Measurements from ENCODE around the gene JOSD2.

The JOSD2 gene

DNA sequence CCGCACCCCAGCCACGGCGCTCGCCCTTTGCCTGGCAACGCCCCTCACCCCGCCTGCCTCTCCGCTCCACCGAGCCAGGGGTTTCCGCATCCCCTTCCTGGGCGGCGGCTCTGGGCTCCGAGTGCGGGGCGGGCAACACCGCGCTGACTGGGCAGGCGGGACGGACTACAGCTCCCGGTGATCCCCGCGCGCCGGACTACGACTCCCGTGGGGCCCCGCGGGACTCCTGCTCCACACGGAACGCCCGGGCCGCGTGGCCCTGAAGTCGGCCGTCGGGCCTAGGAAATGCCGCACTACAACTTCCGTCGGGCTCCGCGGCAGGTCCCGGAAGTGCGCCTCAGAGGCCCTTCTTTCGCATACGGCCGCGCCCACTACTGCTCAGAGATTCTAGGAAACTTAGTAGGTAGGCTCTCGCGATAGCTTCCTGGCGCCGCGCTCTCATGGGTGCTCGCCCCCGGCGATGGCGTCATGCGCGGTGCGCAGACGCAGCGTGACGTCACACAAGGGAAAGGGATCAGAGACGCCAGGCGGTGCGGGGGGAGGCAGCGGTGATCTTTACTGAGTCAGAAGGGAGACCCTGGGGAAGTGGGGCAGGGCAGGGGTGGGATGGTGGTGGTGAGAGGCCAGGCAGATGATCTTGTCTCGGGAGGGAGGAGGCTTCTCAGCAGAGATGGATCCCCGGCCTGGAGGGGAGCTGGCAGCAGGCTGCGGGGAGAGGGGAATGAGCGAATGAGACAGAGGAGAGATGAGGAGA is at the start of gene JOSD2:
TSS of gene JOSD2 (minus strand) at position 123 of the 754 bp plus-strand sequence. CDS start 760 bp downstream, outside the sequence.
- Histone ChIP-seq H3K4me2 (ENCODE audit: low read depth, low read length, poor library complexity, severe bottlenecking) (peak within 1 kb of the TSS; percentile 78), H3K9me3 (ENCODE audit: insufficient read depth, low read length) (no peaks in the 10 kb centered on the region), H2AFZ (ENCODE audit: low read depth, low read length, severe bottlenecking) (peak within 1 kb of the TSS; percentile 76), H3F3A (ENCODE audit: insufficient read depth) (no peaks in the 10 kb centered on the region), H3K36me3 (ENCODE audit: low read length) (no peaks in the 10 kb centered on the region), H3K4me3 (ENCODE audit: insufficient read depth, low read length, poor library complexity, severe bottlenecking) (peak within 1 kb of the TSS; percentile 64), H3K27me3 (ENCODE audit: low read length) (no peaks in the 10 kb centered on the region), H3K9me2 (replicated peaks; ENCODE audit: insufficient read depth, low read length) (no peaks in the 10 kb centered on the region), H3K9ac (ENCODE audit: low read length) (peak within 1 kb of the TSS; percentile 80), H4K20me1 (ENCODE audit: low read depth, low read length) (no peaks in the 10 kb centered on the region), H3K27ac (ENCODE audit: low read depth, low read length) (no peak within 1 kb of the TSS), H3K79me2 (ENCODE audit: insufficient read depth, low read length) (no peaks in the 10 kb centered on the region)
- no peak for TF ChIP-seq EZH2phosphoT487 (conservative IDR thresholded peaks at IDR 0.05; ENCODE audit: low read length)
- TF ChIP-seq, protein P1, sequence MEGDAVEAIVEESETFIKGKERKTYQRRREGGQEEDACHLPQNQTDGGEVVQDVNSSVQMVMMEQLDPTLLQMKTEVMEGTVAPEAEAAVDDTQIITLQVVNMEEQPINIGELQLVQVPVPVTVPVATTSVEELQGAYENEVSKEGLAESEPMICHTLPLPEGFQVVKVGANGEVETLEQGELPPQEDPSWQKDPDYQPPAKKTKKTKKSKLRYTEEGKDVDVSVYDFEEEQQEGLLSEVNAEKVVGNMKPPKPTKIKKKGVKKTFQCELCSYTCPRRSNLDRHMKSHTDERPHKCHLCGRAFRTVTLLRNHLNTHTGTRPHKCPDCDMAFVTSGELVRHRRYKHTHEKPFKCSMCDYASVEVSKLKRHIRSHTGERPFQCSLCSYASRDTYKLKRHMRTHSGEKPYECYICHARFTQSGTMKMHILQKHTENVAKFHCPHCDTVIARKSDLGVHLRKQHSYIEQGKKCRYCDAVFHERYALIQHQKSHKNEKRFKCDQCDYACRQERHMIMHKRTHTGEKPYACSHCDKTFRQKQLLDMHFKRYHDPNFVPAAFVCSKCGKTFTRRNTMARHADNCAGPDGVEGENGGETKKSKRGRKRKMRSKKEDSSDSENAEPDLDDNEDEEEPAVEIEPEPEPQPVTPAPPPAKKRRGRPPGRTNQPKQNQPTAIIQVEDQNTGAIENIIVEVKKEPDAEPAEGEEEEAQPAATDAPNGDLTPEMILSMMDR (IDR thresholded peaks at IDR 0.05; ENCODE audit: insufficient read depth, low read length, poor library complexity, severe bottlenecking), result no peak

DNA sequence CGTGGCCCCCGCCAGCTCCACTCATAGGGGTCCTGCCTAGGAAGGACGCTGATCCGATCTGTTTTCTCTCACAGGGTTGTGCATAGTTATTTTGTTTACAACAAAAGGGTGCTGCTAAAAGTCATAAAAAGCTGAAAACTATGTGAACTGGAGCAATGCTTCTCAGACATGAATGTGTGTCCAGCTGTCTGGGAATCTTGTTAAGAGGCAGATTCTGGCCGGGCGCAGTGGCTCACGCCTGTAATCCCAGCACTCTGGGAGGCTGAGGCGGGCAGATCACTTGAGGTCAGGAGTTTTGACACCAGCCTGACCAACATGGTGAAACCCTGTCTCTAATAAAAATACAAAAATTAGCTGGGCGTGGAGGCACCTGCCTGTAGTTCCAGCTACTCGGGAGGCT is 48.6 kb upstream of the JOSD2 start:
- Histone ChIP-seq H3K27me3 (ENCODE audit: low read length) (no peaks in the 10 kb centered on the region), H3K9me3 (ENCODE audit: insufficient read depth, low read length) (no peaks in the 10 kb centered on the region), H3K27ac (ENCODE audit: low read depth, low read length) (no peak overlapping the region), H3K9ac (ENCODE audit: low read length) (no peak overlapping the region), H3F3A (ENCODE audit: insufficient read depth) (no peaks in the 10 kb centered on the region), H3K4me2 (ENCODE audit: low read depth, low read length, poor library complexity, severe bottlenecking) (no peak overlapping the region), H2AFZ (ENCODE audit: low read depth, low read length, severe bottlenecking) (no peak overlapping the region), H3K36me3 (ENCODE audit: low read length) (no peaks in the 10 kb centered on the region), H3K4me3 (ENCODE audit: insufficient read depth, low read length, poor library complexity, severe bottlenecking) (no peak overlapping the region), H3K79me2 (ENCODE audit: insufficient read depth, low read length) (no peaks in the 10 kb centered on the region), H3K9me2 (replicated peaks; ENCODE audit: insufficient read depth, low read length) (no peaks in the 10 kb centered on the region), H4K20me1 (ENCODE audit: low read depth, low read length) (no peaks in the 10 kb centered on the region)
- TF ChIP-seq, protein P1 (IDR thresholded peaks at IDR 0.05; ENCODE audit: insufficient read depth, low read length, poor library complexity, severe bottlenecking), result no peak

DNA sequence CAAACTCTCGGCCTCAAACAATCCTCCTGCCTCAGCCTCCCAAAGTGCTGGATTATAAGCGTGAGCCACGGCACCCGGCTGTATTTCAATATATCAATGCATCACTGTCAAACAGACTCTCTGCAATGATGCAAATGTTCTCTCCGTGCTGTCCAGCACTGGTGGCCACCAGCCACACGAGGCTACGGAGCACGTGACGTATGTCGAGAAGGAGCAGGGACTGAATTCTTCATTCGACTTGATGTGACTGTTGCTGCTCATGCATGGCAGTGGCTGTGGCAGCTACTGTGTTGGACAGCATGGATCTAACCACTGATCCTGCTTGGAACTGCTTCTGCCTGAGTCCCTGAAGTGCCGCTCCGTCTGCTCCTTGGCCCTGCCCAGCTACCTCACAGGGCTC is 47.5 kb upstream of the JOSD2 start:
- Histone ChIP-seq H3K4me3 (ENCODE audit: insufficient read depth, low read length, poor library complexity, severe bottlenecking) (no peak overlapping the region), H3K27ac (ENCODE audit: low read depth, low read length) (no peak overlapping the region), H3K9me2 (replicated peaks; ENCODE audit: insufficient read depth, low read length) (no peaks in the 10 kb centered on the region), H2AFZ (ENCODE audit: low read depth, low read length, severe bottlenecking) (no peak overlapping the region), H3K4me2 (ENCODE audit: low read depth, low read length, poor library complexity, severe bottlenecking) (no peak overlapping the region), H3K27me3 (ENCODE audit: low read length) (no peaks in the 10 kb centered on the region), H3K9me3 (ENCODE audit: insufficient read depth, low read length) (no peaks in the 10 kb centered on the region), H3K79me2 (ENCODE audit: insufficient read depth, low read length) (no peaks in the 10 kb centered on the region), H3K9ac (ENCODE audit: low read length) (no peak overlapping the region), H3F3A (ENCODE audit: insufficient read depth) (no peaks in the 10 kb centered on the region), H3K36me3 (ENCODE audit: low read length) (no peaks in the 10 kb centered on the region), H4K20me1 (ENCODE audit: low read depth, low read length) (no peaks in the 10 kb centered on the region)
- TF ChIP-seq EZH2phosphoT487 (conservative IDR thresholded peaks at IDR 0.05; ENCODE audit: low read length), result no peak
- TF ChIP-seq, protein P1 (IDR thresholded peaks at IDR 0.05; ENCODE audit: insufficient read depth, low read length, poor library complexity, severe bottlenecking), result no peak

All from SU-DHL-6 (cell line).